NB4 (cell line): ENCODE results near the gene CCDC187.

Experiments
- DNase-seq: peaks from one replicate; pipeline ENCODE4 v3.0.0; 2010; ENCODE audit warnings: low read depth
- H3K4me3 ChIP-seq: one replicate; pipeline ENCODE4 v1.5.1; 2011; ENCODE audit warnings: mild to moderate bottlenecking, low read depth, low read length, moderate library complexity
- MYC ChIP-seq: IDR thresholded peaks from 2 replicates; pipeline ENCODE4 v1.6.1; 2011; ENCODE audit warnings: low read depth, low read length
- POLR2A ChIP-seq: IDR thresholded peaks from 2 replicates; pipeline ENCODE4 v1.6.1; 2011; ENCODE audit warnings: mild to moderate bottlenecking; ENCODE audit not compliant: insufficient read length; ENCODE audit errors: extremely low read depth
- TF ChIP-seq, protein P1 (sequence below): IDR thresholded peaks from 2 replicates; pipeline ENCODE4 v1.6.1; 2011; ENCODE audit warnings: low read depth, low read length
- TF ChIP-seq, protein P2 (sequence below): IDR thresholded peaks from one replicate; pipeline ENCODE4 v1.5.1; 2012; ENCODE audit warnings: low read depth, low read length

Gene CCDC187

DNA sequence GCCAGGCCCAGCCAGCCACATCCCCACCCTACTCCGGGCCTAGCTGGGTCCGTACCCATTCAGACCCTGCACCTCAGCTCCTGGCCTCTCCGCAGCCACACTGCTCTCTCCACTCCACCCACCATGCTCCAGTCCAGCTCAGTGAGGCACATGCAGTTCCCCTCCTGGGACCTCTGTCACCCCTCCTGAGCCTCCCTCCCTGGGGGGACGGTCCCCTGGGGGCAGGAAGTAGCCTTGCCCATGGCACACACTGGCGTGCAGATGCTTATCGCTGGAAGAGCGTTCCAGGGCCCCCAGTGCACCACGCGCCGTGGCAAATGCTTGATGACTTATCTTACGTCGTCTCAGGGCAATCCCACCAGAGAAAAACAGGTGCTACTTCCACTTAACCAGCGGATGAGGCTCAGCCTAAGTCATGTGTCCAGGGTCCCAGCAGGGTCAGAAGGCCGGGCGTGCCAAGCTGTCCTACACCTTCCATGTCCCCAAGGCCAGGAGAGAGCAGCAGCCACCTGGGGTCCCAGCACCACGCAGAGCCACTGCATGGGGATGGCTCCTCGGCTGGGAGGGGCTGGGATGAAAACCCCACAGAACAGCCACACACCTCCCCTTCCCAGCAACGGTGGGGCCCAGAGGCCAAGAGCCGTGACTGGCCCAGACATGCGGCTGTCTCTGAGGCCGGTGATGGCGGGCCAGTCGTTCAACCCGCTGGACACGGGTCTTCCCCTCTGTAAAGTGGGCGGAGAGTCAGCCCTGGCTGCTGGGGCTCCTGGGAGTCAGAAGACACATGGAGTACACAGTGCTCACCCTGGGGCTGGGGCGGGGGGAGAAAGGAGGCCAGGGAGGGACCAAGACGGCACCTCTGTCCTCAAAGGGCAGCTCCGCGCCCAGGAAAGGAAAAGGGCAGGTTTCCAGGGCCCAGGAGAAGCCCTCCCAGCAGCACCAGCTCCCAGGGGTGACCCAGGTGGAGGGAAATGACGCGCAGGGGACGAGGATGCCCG lies 2.6 kb upstream of the CCDC187 start:
- H3K4me3 ChIP-seq, result no peak overlapping the region
- DNase-seq, result peak; percentile 57
- TF ChIP-seq, protein P1, sequence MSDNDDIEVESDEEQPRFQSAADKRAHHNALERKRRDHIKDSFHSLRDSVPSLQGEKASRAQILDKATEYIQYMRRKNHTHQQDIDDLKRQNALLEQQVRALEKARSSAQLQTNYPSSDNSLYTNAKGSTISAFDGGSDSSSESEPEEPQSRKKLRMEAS, result no peak
- TF ChIP-seq MYC (no peak), POLR2A (no peak)
- TF ChIP-seq, protein P2, sequence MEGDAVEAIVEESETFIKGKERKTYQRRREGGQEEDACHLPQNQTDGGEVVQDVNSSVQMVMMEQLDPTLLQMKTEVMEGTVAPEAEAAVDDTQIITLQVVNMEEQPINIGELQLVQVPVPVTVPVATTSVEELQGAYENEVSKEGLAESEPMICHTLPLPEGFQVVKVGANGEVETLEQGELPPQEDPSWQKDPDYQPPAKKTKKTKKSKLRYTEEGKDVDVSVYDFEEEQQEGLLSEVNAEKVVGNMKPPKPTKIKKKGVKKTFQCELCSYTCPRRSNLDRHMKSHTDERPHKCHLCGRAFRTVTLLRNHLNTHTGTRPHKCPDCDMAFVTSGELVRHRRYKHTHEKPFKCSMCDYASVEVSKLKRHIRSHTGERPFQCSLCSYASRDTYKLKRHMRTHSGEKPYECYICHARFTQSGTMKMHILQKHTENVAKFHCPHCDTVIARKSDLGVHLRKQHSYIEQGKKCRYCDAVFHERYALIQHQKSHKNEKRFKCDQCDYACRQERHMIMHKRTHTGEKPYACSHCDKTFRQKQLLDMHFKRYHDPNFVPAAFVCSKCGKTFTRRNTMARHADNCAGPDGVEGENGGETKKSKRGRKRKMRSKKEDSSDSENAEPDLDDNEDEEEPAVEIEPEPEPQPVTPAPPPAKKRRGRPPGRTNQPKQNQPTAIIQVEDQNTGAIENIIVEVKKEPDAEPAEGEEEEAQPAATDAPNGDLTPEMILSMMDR, result no peak

DNA sequence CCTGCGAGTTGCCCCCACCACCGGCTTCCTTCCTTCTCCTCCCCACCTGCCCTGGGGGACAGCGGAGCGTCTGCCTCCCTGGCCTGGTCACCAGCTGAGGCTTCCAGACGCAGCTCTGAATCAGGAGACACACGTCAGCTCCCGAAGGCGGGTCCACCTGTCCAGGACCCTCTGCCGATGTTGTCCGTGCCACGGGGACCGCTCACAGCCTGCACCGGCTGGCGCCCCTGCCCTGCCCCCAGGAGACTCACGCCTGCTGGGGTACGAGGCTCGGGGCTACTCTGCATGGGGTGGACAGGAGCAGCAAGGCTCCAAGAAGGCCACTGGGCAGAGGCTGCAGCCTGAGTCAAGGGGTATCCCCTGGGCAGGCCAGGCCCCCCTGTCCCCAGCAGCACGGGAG lies 1.9 kb upstream of the CCDC187 start:
- TF ChIP-seq POLR2A, result no peak
- TF ChIP-seq, protein P2, result no peak
- TF ChIP-seq MYC, result no peak
- TF ChIP-seq, protein P1, result no peak
- no peak overlapping the region for H3K4me3 ChIP-seq
- no peak for DNase-seq

DNA sequence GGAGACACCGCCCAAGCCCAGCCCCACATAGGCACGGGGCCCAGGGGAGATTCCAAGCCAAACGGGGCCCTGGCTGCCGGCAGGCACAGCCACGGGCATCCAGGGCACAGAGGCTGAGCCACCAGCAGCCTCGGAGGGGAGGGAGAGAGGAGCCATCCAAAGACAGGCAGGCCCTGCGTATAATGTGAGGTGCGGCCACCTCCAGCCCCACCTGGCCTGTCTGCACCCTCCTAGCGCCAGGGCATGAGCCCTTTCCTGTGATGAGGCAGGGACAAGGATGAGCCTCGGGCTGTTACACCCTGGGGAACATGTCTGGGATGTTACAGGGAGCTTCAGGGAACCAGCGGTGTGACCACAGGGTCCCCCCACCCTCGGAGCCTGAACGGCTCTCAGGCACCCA lies 1.1 kb upstream of the CCDC187 start:
- no peak overlapping the region for H3K4me3 ChIP-seq
- TF ChIP-seq, protein P2, result no peak
- no peak for TF ChIP-seq MYC
- TF ChIP-seq POLR2A, result no peak
- TF ChIP-seq, protein P1, result no peak
- no peak for DNase-seq

DNA sequence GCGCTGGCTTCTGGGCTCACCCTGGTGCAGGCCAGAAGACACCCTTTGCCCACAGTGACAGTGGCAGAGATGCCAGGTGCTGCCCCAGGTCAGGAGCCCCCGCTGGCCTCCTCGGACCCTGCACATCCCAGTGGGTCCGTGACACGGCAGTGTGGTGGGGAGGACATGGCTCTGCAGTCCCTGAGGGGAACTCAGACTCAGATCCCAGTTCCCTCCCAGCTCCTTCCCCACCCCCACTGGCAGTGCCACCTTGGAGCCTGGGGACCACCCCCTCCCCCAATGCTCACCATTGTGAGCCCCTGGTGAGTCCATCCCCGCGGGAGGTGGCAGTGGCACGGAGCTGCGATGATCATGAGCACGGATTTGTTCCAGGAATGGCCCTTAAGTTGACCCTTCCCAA lies 562 bp upstream of the CCDC187 start:
- no peak for DNase-seq
- no peak for TF ChIP-seq POLR2A
- TF ChIP-seq MYC, result no peak
- TF ChIP-seq, protein P1, result no peak
- TF ChIP-seq, protein P2, result no peak
- no peak overlapping the region for H3K4me3 ChIP-seq

DNA sequence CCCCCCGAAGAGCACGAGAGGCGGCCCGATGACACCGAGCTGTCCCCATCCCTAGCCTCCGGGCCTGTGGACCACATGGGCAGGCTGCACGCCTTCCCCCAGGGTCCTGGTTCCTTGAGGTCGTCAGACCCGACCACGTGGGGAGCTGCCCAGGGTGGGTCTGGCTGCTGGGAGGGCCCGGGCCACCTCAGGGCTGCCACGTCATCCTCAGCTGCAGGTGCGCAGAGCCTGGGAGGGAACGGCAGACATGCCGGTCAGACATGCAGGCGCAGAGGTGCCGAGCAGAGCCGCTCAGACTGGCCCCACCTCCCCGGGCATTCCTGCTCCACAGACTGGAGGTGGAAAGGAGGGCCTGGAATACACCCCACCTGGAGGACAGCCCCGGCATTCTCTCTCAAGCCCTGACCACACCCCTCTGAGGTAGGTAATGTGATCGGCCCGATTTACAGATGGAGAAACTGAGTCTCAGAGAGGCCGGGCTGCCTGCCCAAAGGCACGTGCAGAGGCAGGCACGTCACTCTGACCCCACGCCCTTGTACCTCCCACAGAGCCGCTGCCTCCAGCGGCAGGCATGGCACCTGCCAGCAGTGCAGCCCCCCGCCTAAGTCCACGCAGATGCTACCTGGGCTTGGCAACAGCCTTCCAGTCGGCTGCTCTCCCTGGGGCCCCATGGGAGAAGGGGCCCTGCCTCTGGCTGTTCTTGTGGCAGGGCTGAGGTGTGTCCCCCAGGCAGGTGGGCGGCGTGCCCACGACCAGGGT lies 649 bp downstream of the CCDC187 start:
- no peak overlapping the region for H3K4me3 ChIP-seq
- TF ChIP-seq, protein P2, result no peak
- no peak for TF ChIP-seq MYC
- TF ChIP-seq POLR2A, result no peak
- TF ChIP-seq, protein P1, result no peak
- DNase-seq, result no peak
